Subcutaneous adipose tissue (tissue), 4 donors: ENCODE measurements around the gene TMEM247. TPM values are rescaled to one million over a fixed set of nuclear protein-coding genes. Genes with fewer than 3 reads are reported as not detected.

Experiments used
- total RNA-seq, 4 donors: library from RNA; depleted of rRNA; stranded (reverse); fragments of >200 nt; gene quantifications; one replicate each; pipeline ENCODE4 v1.1.0, GENCODE V29; 2016
- TF ChIP-seq, protein P1 (sequence below): fragments of 450-650 bp; IDR thresholded peaks from one replicate; pipeline ENCODE4 v1.5.1; 2016; ENCODE audit warnings: low read depth, mild to moderate bottlenecking, control low read depth, antibody characterized with exemption, moderate library complexity

The TMEM247 gene
- total RNA-seq, 4 donors from 2014 or later, result not detected

GRCh38 chr2:46517485-46517884 lies 38.1 kb downstream of the TMEM247 start:
- TF ChIP-seq, protein P1, sequence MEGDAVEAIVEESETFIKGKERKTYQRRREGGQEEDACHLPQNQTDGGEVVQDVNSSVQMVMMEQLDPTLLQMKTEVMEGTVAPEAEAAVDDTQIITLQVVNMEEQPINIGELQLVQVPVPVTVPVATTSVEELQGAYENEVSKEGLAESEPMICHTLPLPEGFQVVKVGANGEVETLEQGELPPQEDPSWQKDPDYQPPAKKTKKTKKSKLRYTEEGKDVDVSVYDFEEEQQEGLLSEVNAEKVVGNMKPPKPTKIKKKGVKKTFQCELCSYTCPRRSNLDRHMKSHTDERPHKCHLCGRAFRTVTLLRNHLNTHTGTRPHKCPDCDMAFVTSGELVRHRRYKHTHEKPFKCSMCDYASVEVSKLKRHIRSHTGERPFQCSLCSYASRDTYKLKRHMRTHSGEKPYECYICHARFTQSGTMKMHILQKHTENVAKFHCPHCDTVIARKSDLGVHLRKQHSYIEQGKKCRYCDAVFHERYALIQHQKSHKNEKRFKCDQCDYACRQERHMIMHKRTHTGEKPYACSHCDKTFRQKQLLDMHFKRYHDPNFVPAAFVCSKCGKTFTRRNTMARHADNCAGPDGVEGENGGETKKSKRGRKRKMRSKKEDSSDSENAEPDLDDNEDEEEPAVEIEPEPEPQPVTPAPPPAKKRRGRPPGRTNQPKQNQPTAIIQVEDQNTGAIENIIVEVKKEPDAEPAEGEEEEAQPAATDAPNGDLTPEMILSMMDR, result no peak

DNA sequence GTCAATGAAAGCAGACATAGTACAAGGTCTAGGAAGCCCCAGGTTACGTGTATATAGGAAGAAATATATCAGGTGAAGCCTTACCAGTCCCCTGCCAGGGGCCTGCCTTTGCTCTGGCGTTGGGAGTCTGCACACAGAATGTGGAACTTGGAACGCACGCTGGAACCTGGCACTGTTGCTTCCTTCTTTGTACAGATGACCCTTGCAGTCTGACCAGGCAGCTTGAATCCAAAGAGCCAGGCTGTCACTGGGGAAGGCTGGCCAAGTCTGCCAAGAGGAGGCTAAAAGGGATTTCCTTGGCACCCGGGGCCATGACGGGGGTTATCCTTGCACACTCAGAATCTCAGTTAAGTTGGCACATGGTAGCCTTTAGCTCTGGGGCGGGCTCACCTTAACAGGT lies 39.5 kb downstream of the TMEM247 start:
- TF ChIP-seq, protein P1, result no peak

- TF ChIP-seq, protein P1, result no peak
These were observed 39.9 kb downstream of the TMEM247 start for GRCh38 chr2:46519265-46519664.

- TF ChIP-seq, protein P1, result no peak
These were observed 40.9 kb downstream of the TMEM247 start for GRCh38 chr2:46520130-46520711.

DNA sequence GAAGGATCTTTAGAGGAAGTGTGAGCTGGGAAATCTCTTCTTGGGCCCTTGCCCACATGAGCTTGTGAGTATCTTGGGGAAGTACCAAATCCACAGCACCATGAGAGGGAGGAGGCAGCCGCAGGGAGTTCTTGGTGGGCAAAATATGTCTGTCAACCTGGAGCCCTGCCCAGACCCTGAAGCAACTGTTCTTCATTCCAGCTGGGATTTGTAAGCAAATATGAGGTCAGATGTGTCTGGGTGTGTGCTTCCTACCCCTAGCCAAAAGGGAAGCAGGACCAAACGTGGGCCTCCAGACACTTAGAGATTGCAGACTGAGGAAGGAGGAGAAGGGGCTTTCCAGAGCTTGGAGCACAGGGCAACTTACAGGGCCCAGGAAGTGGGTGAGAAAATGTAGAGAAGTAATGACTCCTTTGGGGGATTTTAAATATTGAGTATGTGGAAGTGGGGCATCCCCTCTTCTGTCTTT lies 41.9 kb downstream of the TMEM247 start:
- TF ChIP-seq, protein P1, result no peak

DNA sequence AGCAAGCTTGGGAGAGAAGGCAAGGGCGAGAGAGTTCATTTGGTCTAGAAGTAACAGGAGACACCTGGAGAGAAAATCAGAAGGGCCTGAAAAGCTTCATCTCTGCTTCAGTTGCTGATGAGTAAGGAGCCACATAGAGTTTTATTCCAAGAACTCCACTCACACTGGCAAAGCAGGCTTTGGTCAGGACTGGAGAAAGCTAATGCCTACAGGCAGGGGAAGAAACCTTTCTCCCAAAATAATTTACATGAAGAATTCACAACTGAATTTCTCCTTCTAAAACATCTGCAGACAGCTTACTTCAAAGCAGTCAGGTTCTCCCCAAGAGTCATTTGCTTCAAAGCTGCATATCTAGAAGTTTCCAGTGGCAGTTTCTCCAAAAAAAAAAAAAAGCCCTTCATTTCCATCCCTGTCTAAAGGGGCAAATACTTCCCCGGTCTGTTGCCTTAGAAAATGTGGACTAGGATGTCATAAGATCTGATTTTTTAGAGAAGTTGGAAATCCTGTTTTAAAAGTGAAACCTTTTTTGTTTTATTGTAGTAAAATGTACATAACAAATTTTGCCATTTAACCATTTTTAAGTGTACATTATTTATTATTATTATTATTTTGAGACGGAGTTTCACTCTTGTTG lies 46.3 kb downstream of the TMEM247 start:
- TF ChIP-seq, protein P1, result no peak

GRCh38 chr2:46528880-46529279 lies 49.5 kb downstream of the TMEM247 start:
- TF ChIP-seq, protein P1, result no peak
